ENCODE data around the gene GDNF.

Gene GDNF

GRCh38 chr5:37846786-37847310 lies 7.0 kb upstream of the GDNF start:
- no peak for DNase-seq

- DNase-seq = no peak
Measured at GRCh38 chr5:37844009-37844408, 4.2 kb upstream of the GDNF start.

- no peak for DNase-seq
Measured at GRCh38 chr5:37842048-37842447, 2.2 kb upstream of the GDNF start.

DNA sequence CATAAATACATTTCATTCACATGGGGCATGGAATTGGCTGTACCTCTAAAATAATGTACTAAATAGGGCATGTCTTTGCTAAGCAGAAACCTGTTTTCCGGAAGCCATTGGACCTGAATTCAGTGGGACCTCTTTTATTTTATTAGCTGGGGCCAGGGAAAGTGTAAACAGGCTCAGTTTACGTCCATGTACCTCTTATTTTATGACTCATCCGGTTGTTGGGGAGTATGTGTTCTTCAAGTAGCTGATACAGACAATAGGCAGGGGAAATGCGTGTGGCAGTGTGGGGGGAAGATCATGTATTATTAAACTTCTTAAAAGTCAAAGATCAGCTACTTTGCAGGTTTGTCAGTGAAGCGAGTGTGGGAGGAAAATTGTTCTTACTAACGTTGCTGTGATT lies 1.4 kb upstream of the GDNF start:
- DNase-seq = no peak

GRCh38 chr5:37840053-37841034 lies 503 bp upstream of the GDNF start:
- DNase-seq = no peak

DNA sequence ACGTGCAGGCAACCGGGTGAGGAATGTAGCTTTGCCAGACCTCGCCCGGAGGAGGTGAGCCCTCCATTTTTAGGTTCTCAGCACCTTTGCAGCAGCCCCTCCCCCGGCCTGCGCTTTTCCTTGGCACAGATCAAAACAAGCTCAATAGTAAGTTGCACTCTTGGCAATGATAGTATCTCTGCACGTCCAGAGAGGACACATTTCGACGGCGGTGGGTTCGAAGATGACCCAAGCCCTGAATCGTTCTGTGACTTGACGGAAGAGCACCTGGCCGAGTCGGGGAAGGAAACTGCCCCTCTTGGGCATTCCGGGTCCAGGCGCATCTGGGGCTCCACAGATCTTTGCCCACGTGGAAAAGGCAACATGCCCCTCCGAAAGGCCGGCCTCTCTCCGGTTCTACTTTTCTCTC lies 904 bp downstream of the GDNF start:
- no peak for DNase-seq

GRCh38 chr5:37838152-37838932 lies 1.5 kb downstream of the GDNF start:
- DNase-seq = no peak

DNA sequence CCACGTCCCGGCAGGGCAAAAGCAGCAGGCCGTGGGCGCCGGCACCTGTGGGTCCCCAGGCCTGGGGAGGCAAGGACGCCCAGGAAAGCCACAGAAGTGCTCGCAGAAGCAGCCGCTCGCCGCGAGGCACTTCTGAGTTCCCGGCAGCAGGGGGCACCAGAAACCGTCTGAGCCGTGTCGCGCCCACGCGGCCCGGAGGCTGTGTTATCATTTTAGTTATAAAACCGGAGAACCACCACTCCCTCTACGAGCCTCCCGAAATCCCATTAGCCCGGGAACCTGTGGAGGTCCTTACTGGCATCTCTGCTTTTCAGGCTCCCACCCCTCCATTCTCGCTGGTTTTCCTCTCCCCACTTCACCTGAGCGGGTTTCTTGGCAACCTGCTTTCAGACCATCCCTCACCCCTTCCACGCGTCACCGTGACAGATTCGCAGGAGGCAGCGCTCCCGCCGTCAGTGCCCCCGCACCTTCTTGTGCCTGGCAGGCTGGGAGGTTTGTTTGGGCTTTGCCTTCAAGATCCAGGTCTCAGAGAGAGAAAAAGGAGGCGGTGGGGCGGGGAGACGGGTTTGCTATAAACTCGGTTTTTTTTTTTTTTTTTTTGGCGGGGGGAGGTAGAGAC lies 2.3 kb downstream of the GDNF start:
- DNase-seq = peak; percentile 45

DNA sequence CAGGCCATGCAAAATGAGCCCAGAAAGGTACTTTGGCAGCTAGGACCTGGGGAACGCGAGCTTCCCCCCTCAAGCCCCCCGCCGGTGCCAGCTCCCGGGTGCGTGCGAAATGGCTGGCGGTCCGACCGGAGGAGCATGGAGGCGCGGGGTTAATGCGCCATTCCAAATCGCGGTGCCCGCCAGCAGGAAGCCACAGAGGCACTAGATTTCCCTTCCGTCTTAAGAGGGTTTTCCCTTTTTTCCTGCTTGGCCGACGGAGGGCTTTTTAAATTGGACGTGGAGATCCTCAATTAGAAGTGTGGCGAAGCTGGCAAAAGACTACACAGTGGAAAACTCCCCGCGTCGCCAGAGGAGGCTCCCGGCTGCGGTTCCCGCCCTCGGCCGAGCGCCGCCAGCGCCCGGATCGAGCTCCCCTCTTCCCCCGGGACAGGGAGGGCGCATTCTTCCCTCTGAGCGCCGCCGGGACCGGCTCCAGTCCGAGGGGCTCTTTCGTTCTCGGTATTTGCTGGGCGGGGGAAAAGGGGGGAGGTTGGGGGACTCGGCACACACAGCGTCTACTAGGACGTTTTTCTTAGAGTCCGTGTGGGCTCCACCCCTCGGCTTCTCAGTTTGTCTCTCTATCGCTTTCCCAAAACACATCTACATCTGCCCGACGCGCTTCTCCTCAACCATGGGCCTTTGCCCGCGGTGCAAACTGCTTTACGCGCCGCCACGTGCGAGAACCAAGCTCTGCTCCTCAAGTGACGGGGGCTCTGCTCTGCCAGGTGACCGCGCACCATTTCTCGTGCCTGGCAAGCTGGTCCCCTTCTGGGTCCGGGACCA lies 3.0 kb downstream of the GDNF start:
- DNase-seq = no peak

GRCh38 chr5:37836235-37836591 lies 3.6 kb downstream of the GDNF start:
- DNase-seq = no peak

DNA sequence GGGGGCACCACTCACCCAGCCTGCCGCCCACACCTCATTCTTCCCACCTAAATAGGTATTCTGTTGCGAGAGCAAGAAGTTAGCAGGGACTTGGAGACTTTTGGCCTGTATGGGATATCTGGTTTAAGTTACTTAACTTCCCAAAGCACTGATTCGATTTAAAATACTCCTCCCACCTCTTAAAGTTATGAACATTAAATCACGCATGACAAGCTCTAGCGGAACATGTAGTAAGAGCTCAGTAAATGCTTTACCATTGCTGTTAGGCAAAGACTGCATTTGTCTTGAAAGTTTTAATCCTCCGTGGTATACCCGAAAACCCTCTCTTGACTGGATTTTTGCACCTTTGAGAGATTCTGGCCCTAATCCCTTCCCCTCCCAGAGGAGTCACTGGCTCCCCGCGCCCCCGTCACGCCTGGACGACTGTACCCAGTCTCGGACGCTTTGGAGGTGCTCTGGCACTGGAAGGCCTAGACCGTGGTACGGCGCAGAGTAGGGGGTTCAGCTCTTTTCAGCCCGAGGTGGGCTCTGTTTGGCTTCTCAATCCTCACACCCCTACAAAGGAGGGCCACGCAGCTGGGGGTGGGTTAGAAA lies 4.4 kb downstream of the GDNF start:
- DNase-seq = no peak

- no peak for DNase-seq
Measured at GRCh38 chr5:37834542-37835379, 5.1 kb downstream of the GDNF start.

GRCh38 chr5:37833990-37834389 lies 5.9 kb downstream of the GDNF start:
- no peak for DNase-seq

DNA sequence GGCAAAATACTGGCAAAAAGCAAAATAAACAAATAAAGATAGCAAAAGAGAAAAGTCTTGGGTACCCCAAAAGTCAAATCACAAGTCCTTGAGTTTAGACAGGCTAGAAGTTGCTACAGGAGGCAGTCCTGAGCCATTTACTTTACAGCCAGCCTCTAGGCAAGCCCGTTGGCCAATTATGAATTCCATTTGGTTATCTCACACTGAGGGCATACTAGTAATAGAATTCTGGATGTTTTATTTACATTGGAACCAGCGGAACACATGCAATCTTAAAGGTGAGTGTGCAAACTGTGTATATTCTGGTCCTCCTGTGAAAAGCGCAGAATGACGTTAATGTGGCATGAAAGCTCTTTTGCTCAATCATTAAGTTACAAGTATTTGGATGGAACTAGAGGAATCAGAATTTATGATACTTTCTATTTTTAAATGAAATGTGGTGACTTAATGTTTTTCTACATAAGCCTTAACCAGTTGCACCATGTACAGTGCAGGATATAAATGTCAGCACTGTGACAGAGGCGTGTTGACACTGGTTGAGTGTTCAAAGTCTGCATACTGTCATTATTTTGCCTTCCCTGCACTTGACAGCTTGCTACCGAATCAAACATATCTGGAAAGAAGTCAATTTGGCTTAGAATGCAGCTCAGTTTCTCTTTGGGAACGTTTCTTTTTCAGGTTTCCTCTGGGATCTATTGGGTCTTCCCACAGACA lies 7.9 kb downstream of the GDNF start:
- DNase-seq = no peak

DNA sequence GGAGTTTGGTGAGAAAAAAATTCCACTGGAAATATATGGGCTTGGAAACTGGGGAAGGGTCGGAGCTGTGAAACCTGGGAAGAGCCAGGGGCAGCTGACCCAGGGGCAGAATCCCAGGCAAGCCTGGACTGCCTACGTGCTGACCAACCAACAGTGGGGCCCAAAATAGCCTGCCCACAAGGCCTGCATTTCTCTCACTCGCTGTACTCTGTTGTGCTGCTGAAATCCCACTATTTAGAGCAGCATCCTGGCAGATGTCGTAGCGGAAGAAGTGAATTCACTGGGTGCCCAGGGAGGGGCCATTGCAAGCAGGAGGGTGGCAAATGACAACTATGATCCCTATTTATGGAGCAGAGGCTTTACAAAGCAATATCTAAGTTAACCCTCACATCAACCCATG lies 9.5 kb downstream of the GDNF start:
- DNase-seq = no peak

DNA sequence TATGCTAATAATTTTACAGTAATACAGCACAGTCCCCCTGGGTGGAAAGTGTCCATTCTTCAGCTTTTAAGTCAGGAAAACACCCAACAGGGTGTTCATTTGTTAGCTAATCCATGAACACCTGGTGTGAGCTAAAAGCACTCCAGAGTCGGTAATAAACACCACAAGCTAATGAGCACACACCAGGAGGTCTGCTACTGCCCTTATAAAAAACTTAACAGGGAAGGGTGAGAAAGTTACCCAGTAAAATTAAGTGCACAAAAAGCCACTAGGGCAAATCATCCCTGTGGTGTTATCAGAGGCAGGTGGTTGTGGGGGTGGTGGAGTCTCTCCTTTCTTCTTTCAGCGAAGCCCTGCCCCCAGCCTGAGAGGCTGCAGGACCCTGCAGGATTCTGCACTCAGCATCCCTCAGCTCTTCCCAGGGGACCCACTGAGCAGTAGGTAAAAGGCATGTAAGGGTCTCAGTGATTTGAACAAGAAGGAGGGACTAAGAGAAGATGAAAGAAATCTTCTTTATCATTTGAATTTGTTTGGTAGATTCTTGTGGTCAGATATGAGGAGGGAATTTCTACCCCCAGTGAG lies 14.4 kb downstream of the GDNF start:
- DNase-seq = no peak

DNA sequence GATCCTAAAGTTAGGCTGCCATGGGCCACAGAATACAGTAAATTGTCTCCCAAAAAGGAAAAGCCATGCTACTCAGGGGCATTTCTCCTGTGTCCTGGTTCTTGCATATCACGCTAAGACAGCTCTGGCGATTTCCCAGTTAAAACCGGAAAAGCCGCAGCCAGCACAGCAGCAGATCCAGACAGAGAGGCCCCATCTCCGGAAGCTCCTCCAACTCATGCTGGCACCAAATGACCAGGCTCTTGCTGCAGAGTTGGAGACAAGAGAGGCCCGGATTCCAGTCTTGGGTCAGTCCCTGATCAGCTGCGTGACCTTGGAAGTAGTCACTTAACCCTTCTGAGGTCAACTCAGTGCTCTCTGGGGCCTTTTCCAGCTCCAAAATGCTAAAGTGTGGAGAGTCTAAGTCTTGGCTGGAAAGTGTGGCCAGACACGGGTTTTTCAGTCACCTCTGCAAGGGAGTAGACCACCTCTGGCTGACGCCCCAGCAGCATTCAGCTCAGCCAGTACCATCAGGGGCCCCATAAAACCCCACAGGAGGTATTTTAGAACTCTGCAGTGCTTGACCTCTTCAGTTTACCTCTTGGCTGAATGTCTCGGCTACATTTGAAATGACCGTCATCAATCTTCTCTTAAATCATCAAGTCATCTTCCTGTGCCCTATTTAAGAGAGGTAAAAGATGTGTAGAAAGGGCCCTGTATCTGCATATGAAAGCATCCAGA lies 16.2 kb downstream of the GDNF start:
- DNase-seq = no peak

DNA sequence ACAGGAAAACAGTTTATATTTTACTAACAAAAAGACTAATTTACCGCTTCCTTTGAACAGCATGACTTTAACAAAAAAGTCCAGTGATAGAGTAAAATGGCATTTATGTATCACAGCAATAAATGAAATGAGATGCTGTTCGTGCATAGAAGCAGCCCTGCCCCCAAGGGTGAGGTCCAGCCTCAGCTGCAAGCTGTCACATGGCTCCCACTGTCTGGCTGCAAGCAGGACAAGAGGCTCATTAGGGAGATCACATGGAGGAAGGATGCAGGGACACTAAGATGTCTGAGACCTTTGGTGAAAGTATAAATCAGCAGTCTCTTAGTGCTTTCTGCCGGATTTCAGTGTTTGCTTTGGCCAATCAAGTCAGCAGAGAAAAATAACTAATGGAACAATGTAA lies 23.0 kb downstream of the GDNF start:
- no peak for DNase-seq

DNA sequence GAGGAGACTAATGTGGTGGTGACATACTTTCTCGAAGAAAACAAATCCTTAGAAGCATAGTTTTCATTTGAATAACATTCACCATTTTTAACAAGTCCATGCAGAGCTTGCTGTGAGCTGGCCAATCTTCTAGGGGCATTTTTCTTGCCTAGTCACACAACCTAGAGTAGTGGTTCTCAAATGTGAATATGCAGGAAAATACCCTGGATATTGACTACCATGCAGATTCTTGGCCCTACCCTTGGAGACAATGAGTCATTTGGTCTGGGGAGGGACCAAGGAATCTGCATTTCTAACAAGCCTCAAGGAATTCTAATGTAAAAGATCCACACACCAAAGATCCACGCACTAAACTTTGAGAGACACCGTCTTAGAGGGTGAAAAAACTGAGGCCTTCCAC lies 23.5 kb downstream of the GDNF start:
- DNase-seq = no peak

Data from OCI-M1 (cell line).